Panc1 (cell line): ENCODE data around the gene DPEP2. TPM values are rescaled to one million over a fixed set of nuclear protein-coding genes. Genes with fewer than 3 reads are reported as not detected.

Experiments
- ATAC-seq: fragments of 200-7000 bp; cut with Tn5 transposase; 2 replicates; pipeline ENCODE4 v1.9.1; 2020; ENCODE audit warnings: mild to moderate bottlenecking, moderate library complexity
- BruUV-seq: library from RNA; stranded (reverse); fragments of 400-500 nt; replicated peaks from 2 replicates; lab custom pipeline; 2021; lab: Mats Ljungman, UMichigan
- CTCF ChIA-PET: fragments of 300-600 bp; sonication (Branson Sonifier 250); formaldehyde crosslinking; loops from one replicate; lab custom pipeline; 2022; ENCODE audit warnings: antibody characterized with exemption; lab: Charles Lee
- POLR2A ChIA-PET: fragments of 300-600 bp; sonication (Branson Sonifier 250); formaldehyde crosslinking; loops from one replicate; lab custom pipeline; 2022; ENCODE audit warnings: antibody characterized with exemption; lab: Charles Lee
- DNase-seq: peaks from one replicate; pipeline ENCODE4 v3.0.0-alpha.2; 2010; ENCODE audit warnings: low read depth, low spot score
- H3K27ac ChIP-seq: 2 replicates; pipeline ENCODE4 v1.5.1; 2011; ENCODE audit warnings: mild to moderate bottlenecking, low read length, inconsistent platforms
- H3K27me3 ChIP-seq: fragments of 200-500 bp; sonication (Bioruptor generic); 2 replicates; pipeline ENCODE4 v1.6.0; 2014; ENCODE audit warnings: low read length, inconsistent platforms; ENCODE audit not compliant: control insufficient read depth, insufficient read depth
- H3K36me3 ChIP-seq: fragments of 200-500 bp; sonication (Bioruptor generic); 2 replicates; pipeline ENCODE4 v1.5.1; 2014; ENCODE audit warnings: inconsistent platforms, mild to moderate bottlenecking, low read length, moderate library complexity; ENCODE audit not compliant: control insufficient read depth, insufficient read depth
- H3K4me1 ChIP-seq: 2 replicates; pipeline ENCODE4 v1.5.1; 2011; ENCODE audit warnings: inconsistent platforms, mild to moderate bottlenecking, low read length, moderate library complexity; ENCODE audit not compliant: control insufficient read depth, insufficient read depth
- H3K4me3 ChIP-seq, 2 experiments: 2 replicates each; pipeline ENCODE4 v1.5.1; 2011 to 2012; ENCODE audit warnings: low read depth in 2 of 2, low read length in 2 of 2, mild to moderate bottlenecking in 2 of 2, inconsistent platforms in 1 of 2, moderate library complexity in 1 of 2
- H3K9me3 ChIP-seq: fragments of 200-500 bp; sonication (Bioruptor generic); 2 replicates; pipeline ENCODE4 v1.5.1; 2014; ENCODE audit warnings: low read depth, mild to moderate bottlenecking, inconsistent platforms, low read length, moderate library complexity; ENCODE audit not compliant: control insufficient read depth, insufficient read depth
- CTCF ChIP-seq: fragments of 450-650 bp; IDR thresholded peaks from 2 replicates; pipeline ENCODE4 v1.5.1; 2017; ENCODE audit warnings: mild to moderate bottlenecking
- POLR2AphosphoS5 ChIP-seq: IDR thresholded peaks from 2 replicates; pipeline ENCODE4 v1.6.1; 2012; ENCODE audit warnings: mild to moderate bottlenecking, low read depth, low read length, moderate library complexity
- SIN3A ChIP-seq: IDR thresholded peaks from 2 replicates; pipeline ENCODE4 v1.6.1; 2012; ENCODE audit warnings: low read depth, mild to moderate bottlenecking, low read length, moderate library complexity, borderline replicate concordance; ENCODE audit not compliant: insufficient read depth
- TCF7L2 ChIP-seq: IDR thresholded peaks from 2 replicates; pipeline ENCODE4 v1.6.1; 2011; ENCODE audit warnings: mild to moderate bottlenecking, low read depth, low read length, inconsistent platforms
- in situ Hi-C: cut with HindIII; loops from 2 replicates; pipeline ENCODE4 v1.10.0; 2016; ENCODE audit warnings: low sequenced_read_pairs, low pct_unique_long_range_greater_than_20kb
- intact Hi-C: fragments of 100-400 bp; cut with micrococcal nuclease; formaldehyde crosslinking; loops from one replicate; pipeline ENCODE4 v1.10.0; 2022; ENCODE audit not compliant: unreplicated experiment
- total RNA-seq: library from RNA; stranded (reverse); gene quantifications from one replicate; pipeline ENCODE4 v1.2.1, GENCODE V29; 2021; ENCODE audit not compliant: unreplicated experiment
- TF ChIP-seq, protein P1 (sequence below), 2 experiments: IDR thresholded peaks; 2 replicates each; pipeline ENCODE4 v1.6.1; 2011 to 2012; ENCODE audit warnings: low read depth in 2 of 2, control low read depth in 1 of 2, low read length in 1 of 2, mild to moderate bottlenecking in 1 of 2, moderate library complexity in 1 of 2; ENCODE audit not compliant: insufficient read depth in 1 of 2

DPEP2 gene
- total RNA-seq, 1 experiment from 2014 or later: not detected

- no peak overlapping the region for H3K27ac ChIP-seq
- in situ Hi-C loops (no loop called here), intact Hi-C loops (no loop called here)
- H3K36me3 ChIP-seq: no peaks in the 10 kb centered on the region
- TF ChIP-seq SIN3A: no peak
- TF ChIP-seq POLR2AphosphoS5: no peak
- no peak for TF ChIP-seq TCF7L2
- TF ChIP-seq, protein P1, sequence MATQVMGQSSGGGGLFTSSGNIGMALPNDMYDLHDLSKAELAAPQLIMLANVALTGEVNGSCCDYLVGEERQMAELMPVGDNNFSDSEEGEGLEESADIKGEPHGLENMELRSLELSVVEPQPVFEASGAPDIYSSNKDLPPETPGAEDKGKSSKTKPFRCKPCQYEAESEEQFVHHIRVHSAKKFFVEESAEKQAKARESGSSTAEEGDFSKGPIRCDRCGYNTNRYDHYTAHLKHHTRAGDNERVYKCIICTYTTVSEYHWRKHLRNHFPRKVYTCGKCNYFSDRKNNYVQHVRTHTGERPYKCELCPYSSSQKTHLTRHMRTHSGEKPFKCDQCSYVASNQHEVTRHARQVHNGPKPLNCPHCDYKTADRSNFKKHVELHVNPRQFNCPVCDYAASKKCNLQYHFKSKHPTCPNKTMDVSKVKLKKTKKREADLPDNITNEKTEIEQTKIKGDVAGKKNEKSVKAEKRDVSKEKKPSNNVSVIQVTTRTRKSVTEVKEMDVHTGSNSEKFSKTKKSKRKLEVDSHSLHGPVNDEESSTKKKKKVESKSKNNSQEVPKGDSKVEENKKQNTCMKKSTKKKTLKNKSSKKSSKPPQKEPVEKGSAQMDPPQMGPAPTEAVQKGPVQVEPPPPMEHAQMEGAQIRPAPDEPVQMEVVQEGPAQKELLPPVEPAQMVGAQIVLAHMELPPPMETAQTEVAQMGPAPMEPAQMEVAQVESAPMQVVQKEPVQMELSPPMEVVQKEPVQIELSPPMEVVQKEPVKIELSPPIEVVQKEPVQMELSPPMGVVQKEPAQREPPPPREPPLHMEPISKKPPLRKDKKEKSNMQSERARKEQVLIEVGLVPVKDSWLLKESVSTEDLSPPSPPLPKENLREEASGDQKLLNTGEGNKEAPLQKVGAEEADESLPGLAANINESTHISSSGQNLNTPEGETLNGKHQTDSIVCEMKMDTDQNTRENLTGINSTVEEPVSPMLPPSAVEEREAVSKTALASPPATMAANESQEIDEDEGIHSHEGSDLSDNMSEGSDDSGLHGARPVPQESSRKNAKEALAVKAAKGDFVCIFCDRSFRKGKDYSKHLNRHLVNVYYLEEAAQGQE (IDR thresholded peaks at IDR 0.05; ENCODE audit: insufficient read depth in 1 of 2, low read depth in 2 of 2, low read length in 1 of 2): no peak
- TF ChIP-seq CTCF: no peak
- H3K27me3 ChIP-seq: no peaks in the 10 kb centered on the region
- no peaks in the 10 kb centered on the region for H3K9me3 ChIP-seq
- DNase-seq (no peak), ATAC-seq (no peak)
- CTCF ChIA-PET: no interaction called here
- POLR2A ChIA-PET: no interaction called here
- H3K4me1 ChIP-seq: no peaks in the 10 kb centered on the region; the same call in 1 of the 2 replicates
- H3K4me3 ChIP-seq: no peak overlapping the region
- no TSS peak for BruUV-seq
Measured at GRCh38 chr16:67986949-67987348, 12.3 kb downstream of the DPEP2 start.

- CTCF ChIA-PET: no interaction called here
- no peak overlapping the region for H3K27ac ChIP-seq
- no peak for TF ChIP-seq SIN3A
- TF ChIP-seq TCF7L2: no peak
- H3K4me3 ChIP-seq: no peak overlapping the region
- no peaks in the 10 kb centered on the region for H3K9me3 ChIP-seq
- no peaks in the 10 kb centered on the region; the same call in 1 of the 2 replicates for H3K4me1 ChIP-seq
- ATAC-seq (no peak), DNase-seq (no peak)
- BruUV-seq: no TSS peak
- POLR2A ChIA-PET: no interaction called here
- in situ Hi-C loops (no loop called here), intact Hi-C loops (no loop called here)
- no peaks in the 10 kb centered on the region for H3K36me3 ChIP-seq
- H3K27me3 ChIP-seq: no peaks in the 10 kb centered on the region
Measured at GRCh38 chr16:67982011-67982696, 17.1 kb downstream of the DPEP2 start.
